Adrenal gland (tissue), 12 donors: ENCODE results near the gene HS3ST2. TPM values are rescaled to one million over a fixed set of nuclear protein-coding genes. Genes with fewer than 3 reads are reported as not detected.

Experiments used
- DNase-seq, 7 donors: peaks; one replicate each; pipeline ENCODE4 v3.0.0-alpha.2; 2019 to 2020
- H3K27ac ChIP-seq, 5 donors: fragments of 200-600 bp; sonication (generic) in 4 of 5; 1 replicate in 3 of 5; 2 replicates in 2 of 5; pipeline versions ENCODE4 v1.5.1 to v1.8.0; 2016 to 2020; ENCODE audit warnings: mild to moderate bottlenecking in 1 of 5
- H3K27me3 ChIP-seq: fragments of 200-600 bp; 2 replicates; pipeline ENCODE4 v1.8.0; 2021
- H3K36me3 ChIP-seq, 2 donors: fragments of 200-600 bp; replicated peaks in 1 of 2; 1 replicate in 1 of 2; 2 replicates in 1 of 2; pipeline versions ENCODE4 v1.5.1 to v1.8.0; 2018 to 2022
- H3K4me1 ChIP-seq, 2 donors: fragments of 200-600 bp; replicated peaks in 1 of 2; 1 replicate in 1 of 2; 2 replicates in 1 of 2; pipeline versions ENCODE4 v1.5.1 to v1.8.0; 2018 to 2021
- H3K4me3 ChIP-seq, 4 donors: fragments of 200-600 bp; sonication (generic) in 3 of 4; one replicate each; pipeline ENCODE4 v1.5.1; 2016 to 2018
- H3K9me3 ChIP-seq, 3 donors: fragments of 200-600 bp; sonication (generic) in 1 of 3; replicated peaks in 1 of 3; 1 replicate in 2 of 3; 2 replicates in 1 of 3; pipeline versions ENCODE4 v1.5.1 to v1.8.0; 2016 to 2021
- CTCF ChIP-seq, 6 experiments: fragments of 450-650 bp in 4 of 6; fragments of 200-600 bp in 2 of 6; sonication (generic) in 1 of 6; IDR thresholded peaks; 1 replicate in 5 of 6; 2 replicates in 1 of 6; pipeline versions ENCODE4 v1.5.1 to v1.8.0; 2016 to 2021; ENCODE audit warnings: antibody characterized with exemption in 6 of 6, mild to moderate bottlenecking in 2 of 6, moderate library complexity in 1 of 6
- POLR2A ChIP-seq, 2 donors: fragments of 450-650 bp; IDR thresholded peaks; one replicate each; pipeline ENCODE4 v1.6.1; 2017; ENCODE audit warnings: antibody characterized with exemption in 2 of 2, mild to moderate bottlenecking in 2 of 2, moderate library complexity in 1 of 2
- WGBS, 4 donors: extraction: QIAGEN DNeasy Blood & Tissue Kit in 2 of 4; methylation state at CpG; one replicate each; pipeline versions ENCODE4 v1.1.5 to v1.1.7; 2013 to 2017; 5-methylcytosine and 5-hydroxymethylcytosine counted together
- intact Hi-C, 2 donors: fragments of 100-400 bp; cut with DNase I; formaldehyde crosslinking; loops; one replicate each; pipeline versions ENCODE4 v1.14.1 to v1.15.0; 2022 to 2023
- polyA plus RNA-seq, 3 donors: library from polyadenylated mRNA; stranded (reverse); fragments of 200-250 nt in 2 of 3; fragments of 350-450 nt in 1 of 3; fragmentation: Illumina TruSeq in 1 of 3; extraction: RNeasy Lipid Tissue Mini Kit (QIAGEN cat#74804) in 1 of 3; gene quantifications; one replicate each; pipeline ENCODE4 v1.2.3, GENCODE V29; 2013 to 2014
- total RNA-seq, 9 donors: library from RNA; depleted of rRNA in 4 of 9; stranded (reverse); fragments of >200 nt in 4 of 9; fragments of 120-200 nt in 1 of 9; fragmentation: NEBNext Ultra II Directional in 1 of 9; extraction: Animal tissue kit (Norgen Biotek cat#: 25700) in 1 of 9; gene quantifications; one replicate each; pipeline versions ENCODE4 v1.1.0 to v1.2.4, GENCODE V29; 2013 to 2023
- donor health status: healthy with polysubstance abuse.
- donor health status: Bipolar disorder and iron deficiency.
- donor health status: DM: yes; HTN: yes; CAD: no.
- donor health status: DM: no; HTN: no; CAD: no.
- donor health status: DM: no; HTN: no; CAD: no.
- donor health status: DM: yes; HTN: yes; CAD: no.

The HS3ST2 gene
- total and polyA plus RNA-seq, 12 donors, result 0.06 to 11.5 (median 2.6) TPM

DNA sequence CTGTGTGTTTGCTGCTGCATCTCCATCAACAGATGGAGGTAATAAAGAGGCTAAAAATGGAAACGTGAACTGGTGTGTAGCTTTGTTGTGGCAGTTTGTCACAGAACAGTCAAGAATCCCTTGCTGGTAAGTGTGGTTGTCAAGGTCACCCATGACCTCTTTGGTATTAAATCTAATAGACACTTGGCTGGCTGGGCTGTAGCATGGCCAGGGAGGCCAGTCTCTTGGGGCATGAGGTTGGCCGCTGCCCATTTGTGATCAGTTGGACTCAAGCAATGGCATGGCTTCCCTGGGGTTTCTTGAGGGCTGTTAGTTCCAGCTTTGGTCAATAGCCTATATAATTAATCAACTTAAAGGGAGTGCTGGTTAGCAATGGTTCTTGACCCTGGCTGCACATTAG, 14.8 kb upstream of the HS3ST2 start:
- Histone ChIP-seq H3K27ac (no peak overlapping the region), H3K9me3 (no peaks in the 10 kb centered on the region), H3K27me3 (peaks cover 8% of the 10 kb centered on the region), H3K36me3 (no peaks in the 10 kb centered on the region), H3K4me3 (no peak overlapping the region), H3K4me1 (no peaks in the 10 kb centered on the region)
- no peak for TF ChIP-seq POLR2A (IDR thresholded peaks at IDR 0.05)
- TF ChIP-seq CTCF (IDR thresholded peaks at IDR 0.05), result no peak
- WGBS, 4 donors, result 41 to 62% (median 52%) methylated on average over 2 of the region's 2 CpGs
- no peak for DNase-seq
- intact Hi-C loops, result no loop called here

GRCh38 chr16:22804893-22805292, 9.1 kb upstream of the HS3ST2 start:
- 65 to 77% (median 73%) methylated on average over 5 of the region's 5 CpGs for WGBS, 4 donors
- no peak overlapping the region for H3K4me3 ChIP-seq
- no peaks in the 10 kb centered on the region for H3K9me3 ChIP-seq
- intact Hi-C loops, result no loop called here
- peaks cover 16% of the 10 kb centered on the region for H3K27me3 ChIP-seq
- no peaks in the 10 kb centered on the region for H3K4me1 ChIP-seq
- no peaks in the 10 kb centered on the region for H3K36me3 ChIP-seq
- no peak for DNase-seq
- no peak overlapping the region for H3K27ac ChIP-seq
- no peak for TF ChIP-seq POLR2A (IDR thresholded peaks at IDR 0.05)
- TF ChIP-seq CTCF (IDR thresholded peaks at IDR 0.05), result no peak

DNA sequence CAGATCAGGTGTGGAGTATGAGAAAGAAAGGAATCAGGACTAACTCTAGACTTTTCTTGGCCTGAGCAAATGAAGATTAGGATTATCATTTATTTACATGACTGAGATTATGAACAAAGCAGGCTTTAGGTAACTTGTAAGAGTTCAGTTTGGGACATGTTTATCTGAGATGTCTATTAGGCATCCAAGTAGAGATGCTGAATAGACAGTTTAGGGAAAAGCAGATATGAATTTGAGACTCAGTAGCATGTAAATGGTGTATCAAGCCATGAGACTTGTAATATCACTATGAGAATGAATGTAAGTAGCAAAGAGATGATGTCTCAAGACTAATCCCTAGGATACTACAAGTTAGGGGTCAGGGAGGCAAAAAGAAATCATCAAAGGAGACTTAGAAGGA, 8.6 kb upstream of the HS3ST2 start:
- no peak for DNase-seq
- intact Hi-C loops, result no loop called here

GRCh38 chr16:22806811-22807210, 7.2 kb upstream of the HS3ST2 start:
- intact Hi-C loops, result no loop called here
- no peak for DNase-seq

More for the DNA sequence above, 8.6 kb upstream of the HS3ST2 start:
- Histone ChIP-seq H3K27me3 (peaks cover 16% of the 10 kb centered on the region), H3K9me3 (no peaks in the 10 kb centered on the region), H3K4me1 (no peaks in the 10 kb centered on the region), H3K36me3 (no peaks in the 10 kb centered on the region), H3K27ac (no peak overlapping the region), H3K4me3 (no peak overlapping the region)
- no peak for TF ChIP-seq CTCF (IDR thresholded peaks at IDR 0.05)
- TF ChIP-seq POLR2A (IDR thresholded peaks at IDR 0.05), result no peak

More at GRCh38 chr16:22806811-22807210, 7.2 kb upstream of the HS3ST2 start:
- WGBS, 4 donors, result 72 to 86% (median 75%) methylated on average over 8 of the region's 8 CpGs
- H3K36me3 ChIP-seq, result no peaks in the 10 kb centered on the region
- H3K4me3 ChIP-seq, result no peak overlapping the region
- no peak overlapping the region for H3K27ac ChIP-seq
- no peaks in the 10 kb centered on the region for H3K9me3 ChIP-seq
- H3K4me1 ChIP-seq, result no peaks in the 10 kb centered on the region
- peaks cover 16% of the 10 kb centered on the region for H3K27me3 ChIP-seq
- TF ChIP-seq CTCF (IDR thresholded peaks at IDR 0.05) (no peak), POLR2A (IDR thresholded peaks at IDR 0.05) (no peak)
